ENCODE measurements around the gene RABGAP1L. TPM values are rescaled to one million over a fixed set of nuclear protein-coding genes. Genes with fewer than 3 reads are reported as not detected.
A peak's percentile ranks its signal among the peaks of the same experiment; 100 is the strongest.

RABGAP1L gene
- total RNA-seq, 1 donor from 2014 or later, result 69.2 TPM

GRCh38 chr1:174660476-174660875 lies 501.2 kb downstream of the RABGAP1L start:
- peak overlapping the region; percentile 78 for H3K27ac ChIP-seq (replicated peaks)
- no peak for DNase-seq

DNA sequence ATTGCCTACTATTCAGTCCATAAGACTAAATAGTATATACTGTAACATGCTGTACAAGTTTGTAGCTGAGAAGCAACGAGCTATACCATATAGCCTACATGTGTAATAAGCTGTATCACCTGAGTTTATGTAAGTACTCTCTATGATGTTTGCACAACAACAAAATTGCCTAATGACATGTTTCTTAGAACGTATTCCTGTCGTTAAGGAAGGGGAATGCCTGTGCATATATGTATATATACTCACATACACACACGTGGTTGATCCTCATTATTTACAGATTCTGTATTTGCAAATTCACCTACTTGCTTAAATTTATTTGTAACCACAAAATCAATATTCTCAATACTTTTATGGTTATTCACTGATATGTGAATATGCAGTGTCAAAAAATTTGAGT lies 504.0 kb downstream of the RABGAP1L start:
- Histone ChIP-seq H3K36me3 (peaks cover 4% of the 10 kb centered on the region), H3K9me3 (replicated peaks) (peaks cover 10% of the 10 kb centered on the region)
- TF ChIP-seq CTCF (IDR thresholded peaks at IDR 0.05; ENCODE audit: borderline replicate concordance), result no peak

More at GRCh38 chr1:174660476-174660875, 501.2 kb downstream of the RABGAP1L start:
- H3K36me3 ChIP-seq, result no peaks in the 10 kb centered on the region
- peaks cover 11% of the 10 kb centered on the region for H3K9me3 ChIP-seq (replicated peaks)
- intact Hi-C loops (cut with micrococcal nuclease), result no loop called here
- no peak for TF ChIP-seq CTCF (IDR thresholded peaks at IDR 0.05; ENCODE audit: borderline replicate concordance)
- H3K4me3 ChIP-seq, result no peak overlapping the region
- no peaks in the 10 kb centered on the region for H3K27me3 ChIP-seq (ENCODE audit: low read depth)
- H3K4me1 ChIP-seq, result peaks cover 20% of the 10 kb centered on the region

DNA sequence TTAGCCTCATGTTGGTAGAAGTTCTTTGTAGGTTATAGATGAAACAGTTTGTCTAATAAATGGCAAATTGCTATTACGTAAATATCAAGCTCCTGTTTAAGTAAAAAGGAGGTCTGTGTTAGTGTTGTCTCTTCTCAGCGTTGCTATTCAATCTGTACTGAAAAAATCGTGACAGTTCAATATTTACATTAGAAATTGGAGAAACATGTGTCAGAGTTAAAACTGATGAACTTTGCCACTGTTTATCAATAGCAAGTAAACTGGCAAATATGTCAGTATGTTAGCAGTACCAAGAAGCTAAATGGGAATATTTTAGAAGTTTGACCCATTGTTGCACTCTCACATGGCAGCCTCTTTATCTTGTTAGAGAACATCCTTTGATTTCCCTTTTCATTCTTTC lies 506.9 kb downstream of the RABGAP1L start:
- H3K4me1 ChIP-seq, result no peaks in the 10 kb centered on the region
- no peak overlapping the region for H3K27ac ChIP-seq (replicated peaks)
- no peak for DNase-seq
- H3K9me3 ChIP-seq (replicated peaks), result peaks cover 37% of the 10 kb centered on the region
- no peak overlapping the region for H3K4me3 ChIP-seq
- H3K27me3 ChIP-seq (ENCODE audit: low read depth), result no peaks in the 10 kb centered on the region
- TF ChIP-seq CTCF (IDR thresholded peaks at IDR 0.05; ENCODE audit: borderline replicate concordance), result no peak
- intact Hi-C loops (cut with micrococcal nuclease), result no loop called here
- H3K36me3 ChIP-seq, result peaks cover 4% of the 10 kb centered on the region

More for the DNA sequence above, 504.0 kb downstream of the RABGAP1L start:
- Histone ChIP-seq H3K27ac (replicated peaks) (no peak overlapping the region), H3K27me3 (ENCODE audit: low read depth) (no peaks in the 10 kb centered on the region), H3K4me3 (no peak overlapping the region), H3K4me1 (peaks cover 19% of the 10 kb centered on the region)
- DNase-seq, result no peak
- intact Hi-C loops (cut with micrococcal nuclease), result no loop called here

DNA sequence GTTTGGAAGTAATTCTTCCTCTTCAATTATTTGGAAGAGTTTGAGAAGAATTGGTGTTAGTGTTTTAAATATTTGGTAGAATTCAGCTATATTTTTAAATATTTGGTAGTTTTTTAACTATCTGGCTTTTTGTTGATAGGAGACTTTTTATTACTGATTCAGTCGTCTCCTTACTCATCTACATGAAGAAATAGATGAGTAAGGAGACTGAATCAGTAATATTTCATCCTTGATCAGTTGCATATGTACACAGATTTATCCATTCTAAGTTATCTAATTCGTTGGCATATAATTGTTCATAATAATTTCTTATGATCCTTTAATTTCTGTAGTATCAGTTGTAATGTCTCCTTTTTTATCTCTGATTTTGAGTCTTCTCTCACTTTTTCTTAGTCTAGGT lies 512.5 kb downstream of the RABGAP1L start:
- Histone ChIP-seq H3K27me3 (ENCODE audit: low read depth) (no peaks in the 10 kb centered on the region), H3K27ac (replicated peaks) (no peak overlapping the region), H3K9me3 (replicated peaks) (peaks cover 50% of the 10 kb centered on the region), H3K4me3 (no peak overlapping the region), H3K4me1 (no peaks in the 10 kb centered on the region), H3K36me3 (peaks cover 4% of the 10 kb centered on the region)
- no peak for DNase-seq
- no peak for TF ChIP-seq CTCF (IDR thresholded peaks at IDR 0.05; ENCODE audit: borderline replicate concordance)
- intact Hi-C loops (cut with micrococcal nuclease), result no loop called here

GRCh38 chr1:174676856-174677255 lies 517.5 kb downstream of the RABGAP1L start:
- Histone ChIP-seq H3K4me1 (peaks cover 3% of the 10 kb centered on the region), H3K36me3 (no peaks in the 10 kb centered on the region), H3K27ac (replicated peaks) (no peak overlapping the region), H3K9me3 (replicated peaks) (peaks cover 7% of the 10 kb centered on the region), H3K27me3 (ENCODE audit: low read depth) (no peaks in the 10 kb centered on the region), H3K4me3 (no peak overlapping the region)
- DNase-seq, result no peak
- intact Hi-C loops (cut with micrococcal nuclease), result no loop called here
- TF ChIP-seq CTCF (IDR thresholded peaks at IDR 0.05; ENCODE audit: borderline replicate concordance), result no peak

GRCh38 chr1:174678657-174679056 lies 519.3 kb downstream of the RABGAP1L start:
- DNase-seq, result no peak
- Histone ChIP-seq H3K4me1 (peaks cover 3% of the 10 kb centered on the region), H3K27me3 (ENCODE audit: low read depth) (no peaks in the 10 kb centered on the region), H3K4me3 (no peak overlapping the region), H3K9me3 (replicated peaks) (peaks cover 2% of the 10 kb centered on the region), H3K36me3 (no peaks in the 10 kb centered on the region), H3K27ac (replicated peaks) (no peak overlapping the region)
- no peak for TF ChIP-seq CTCF (IDR thresholded peaks at IDR 0.05; ENCODE audit: borderline replicate concordance)
- intact Hi-C loops (cut with micrococcal nuclease), result no loop called here
